Omental fat pad (tissue), 4 donors: ENCODE results near the gene TMEM106B. TPM values are rescaled to one million over a fixed set of nuclear protein-coding genes. Genes with fewer than 3 reads are reported as not detected.
"Not testable (repeated sequence)": the region's sequence is repeated elsewhere in the genome, so short reads cannot be mapped to it uniquely, and the experiment has no call there.

Source experiments
- ATAC-seq: fragments of 150-250 bp; one replicate; pipeline ENCODE4 v1.9.1; 2016; ENCODE audit warnings: mild to moderate bottlenecking, moderate library complexity; ENCODE audit not compliant: low FRiP score
- DNase-seq: peaks from one replicate; pipeline ENCODE4 v3.0.0-alpha.2; 2019; ENCODE audit warnings: low spot score
- CTCF ChIP-seq, 3 donors: fragments of 450-650 bp; IDR thresholded peaks; one replicate each; pipeline ENCODE4 v1.5.1; 2016 to 2017; ENCODE audit warnings: antibody characterized with exemption in 3 of 3, mild to moderate bottlenecking in 3 of 3, moderate library complexity in 2 of 3
- total RNA-seq, 4 donors: library from RNA; depleted of rRNA; stranded (reverse); fragments of >200 nt; gene quantifications; one replicate each; pipeline ENCODE4 v1.1.0, GENCODE V29; 2016

TMEM106B gene
- 10 to 100 TPM; 40.4 to 65.9 (median 45.6) TPM for total RNA-seq

GRCh38 chr7:12211054-12211710 is at the start of gene TMEM106B:
TSS of gene TMEM106B (plus strand) at chr7:12211294. CDS start at chr7:12214811, 3,517 bp downstream.
- ATAC-seq: peak; percentile 99

GRCh38 chr7:12162415-12163113 is 48.5 kb upstream of the TMEM106B start:
- no peak for DNase-seq
- ATAC-seq: no peak
- no peak for TF ChIP-seq CTCF (IDR thresholded peaks at IDR 0.05)

More at GRCh38 chr7:12211054-12211710, at the start of gene TMEM106B:
- DNase-seq: peak; percentile 86
- no peak for TF ChIP-seq CTCF (IDR thresholded peaks at IDR 0.05)

GRCh38 chr7:12168065-12168464 is 43.0 kb upstream of the TMEM106B start:
- DNase-seq, ATAC-seq: not testable (repeated sequence)

- DNase-seq, ATAC-seq: not testable (repeated sequence)
These were observed 40.9 kb upstream of the TMEM106B start for GRCh38 chr7:12169981-12170820.

GRCh38 chr7:12173671-12174070 is 37.4 kb upstream of the TMEM106B start:
- no peak for ATAC-seq
- DNase-seq: no peak
- TF ChIP-seq CTCF (IDR thresholded peaks at IDR 0.05): no peak

GRCh38 chr7:12174931-12175330 is 36.2 kb upstream of the TMEM106B start:
- DNase-seq (no peak), ATAC-seq (no peak)
- no peak for TF ChIP-seq CTCF (IDR thresholded peaks at IDR 0.05)

- no peak for DNase-seq
- ATAC-seq: no peak
These were observed 32.8 kb upstream of the TMEM106B start for GRCh38 chr7:12178317-12178716.

More at GRCh38 chr7:12178317-12178716, 32.8 kb upstream of the TMEM106B start:
- TF ChIP-seq CTCF (IDR thresholded peaks at IDR 0.05): no peak
